H7 (cell line): ENCODE measurements around the gene CYP27A1. TPM values are rescaled to one million over a fixed set of nuclear protein-coding genes. Genes with fewer than 3 reads are reported as not detected.

Source experiments
- DNase-seq: peaks from one replicate; pipeline ENCODE4 v3.0.0; 2012
- H3K27me3 ChIP-seq: 2 replicates; pipeline ENCODE4 v1.6.0; 2011; ENCODE audit warnings: mild to moderate bottlenecking, low read length; ENCODE audit not compliant: control insufficient read depth, insufficient read depth
- H3K36me3 ChIP-seq: replicated peaks from 2 replicates; pipeline ENCODE4 v1.5.1; 2011; ENCODE audit warnings: low read length; ENCODE audit not compliant: control insufficient read depth, insufficient read depth
- H3K4me3 ChIP-seq: 2 replicates; pipeline ENCODE4 v1.5.1; 2011; ENCODE audit warnings: low read depth, mild to moderate bottlenecking, control low read depth, low read length, moderate library complexity; ENCODE audit not compliant: insufficient read depth
- total RNA-seq: library from RNA; depleted of rRNA; stranded (reverse); fragments of >200 nt; shearing (Covaris generic); gene quantifications from 2 replicates; pipeline ENCODE4 v1.2.3, GENCODE V29; 2014; rRNA removed

CYP27A1 gene
- total RNA-seq, 1 experiment from 2014 or later, result 14.3 TPM

DNA sequence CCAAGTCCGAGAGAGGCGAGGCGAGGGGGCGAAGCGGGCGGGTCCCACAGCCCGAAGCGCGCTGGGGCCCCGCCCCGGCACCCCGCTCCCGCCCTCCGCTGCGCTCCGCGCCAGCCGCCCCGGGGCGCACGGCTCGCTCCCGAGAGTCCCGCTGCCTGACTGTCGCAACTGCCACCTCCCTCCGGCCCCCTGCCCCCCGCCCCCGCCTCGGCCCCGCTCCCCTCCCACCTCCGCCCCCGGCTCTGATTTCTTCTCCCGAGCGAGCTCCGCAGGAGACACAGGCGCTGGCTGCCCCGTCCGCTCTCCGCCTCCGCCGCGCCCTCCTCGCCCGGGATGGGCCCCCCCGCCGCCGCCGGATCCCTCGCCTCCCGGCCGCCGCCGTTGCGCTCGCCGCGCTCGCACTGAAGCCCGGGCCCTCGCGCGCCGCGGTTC, 77.6 kb downstream of the CYP27A1 start, which contains the start of gene WNT6:
TSS of gene WNT6 (plus strand) at position 250 of the 432 bp plus-strand sequence. CDS start 233 bp downstream, outside the sequence.
- Histone ChIP-seq H3K27me3 (peaks cover 89% of the 10 kb centered on the region), H3K36me3 (no peaks in the 10 kb centered on the region), H3K4me3 (peak within 1 kb of the TSS; percentile 14)
- peak; percentile 86 for DNase-seq

DNA sequence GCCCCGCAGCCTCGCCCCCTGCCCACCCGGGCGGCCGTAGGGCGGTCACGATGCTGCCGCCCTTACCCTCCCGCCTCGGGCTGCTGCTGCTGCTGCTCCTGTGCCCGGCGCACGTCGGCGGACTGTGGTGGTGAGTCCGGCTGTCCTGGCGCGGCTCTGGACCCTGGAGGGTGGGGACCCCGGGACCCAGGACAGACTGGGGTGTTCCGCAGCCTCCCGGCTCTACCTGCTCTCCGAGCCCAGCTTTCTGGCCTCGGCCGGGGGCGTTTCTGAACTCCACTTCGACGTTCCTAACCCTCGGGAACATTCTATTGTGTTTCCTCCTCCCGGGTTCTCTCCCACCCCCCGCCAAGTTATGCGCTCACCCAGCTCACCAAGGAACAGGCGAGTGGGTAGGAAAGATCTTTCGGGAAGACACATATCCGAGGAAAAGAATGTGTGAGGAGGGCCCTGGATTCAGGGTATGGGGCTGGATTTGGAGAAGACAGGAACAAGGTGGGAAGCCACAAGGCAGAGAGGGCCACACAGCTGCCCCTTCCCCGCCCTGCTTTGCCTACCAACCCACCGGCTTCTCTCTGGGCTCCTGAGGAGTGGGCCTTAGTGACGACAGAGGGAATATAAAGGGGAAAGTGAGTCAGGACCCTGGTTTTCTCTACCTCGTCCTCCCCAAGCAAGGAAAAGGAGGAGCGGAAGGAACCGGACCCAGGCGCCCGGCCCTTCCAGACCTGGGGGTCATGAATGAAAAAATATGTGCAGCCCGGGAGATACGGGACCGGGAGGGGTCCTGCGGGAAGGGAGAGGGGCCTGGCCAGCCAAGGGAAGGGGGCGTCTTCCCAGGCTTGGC, 78.3 kb downstream of the CYP27A1 start:
- peaks cover 88% of the 10 kb centered on the region for H3K27me3 ChIP-seq
- no peaks in the 10 kb centered on the region for H3K36me3 ChIP-seq
- DNase-seq, result peak; percentile 61
- H3K4me3 ChIP-seq, result peak overlapping the region; percentile 14

DNA sequence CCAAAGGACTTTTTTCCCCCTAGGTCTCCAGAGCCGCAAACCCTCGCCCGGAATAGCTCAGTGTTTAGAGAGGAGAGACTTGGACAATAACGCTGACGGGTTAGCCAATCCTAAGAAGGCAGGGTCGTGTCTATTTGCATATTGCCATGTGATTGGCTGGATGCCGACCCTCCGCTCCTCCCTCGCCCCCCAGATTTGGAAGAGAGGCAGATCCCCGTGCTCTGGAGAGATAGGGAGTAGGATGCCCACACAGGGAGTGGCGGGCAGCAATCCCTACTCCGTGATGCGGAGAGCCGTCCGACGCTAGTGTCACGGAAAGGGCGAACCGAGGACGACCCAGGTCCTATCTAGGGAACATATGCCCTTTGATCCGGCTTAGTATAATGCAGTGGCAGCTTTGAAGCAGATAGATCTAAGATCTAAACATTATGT, 79.0 kb downstream of the CYP27A1 start:
- no peak overlapping the region for H3K4me3 ChIP-seq
- peaks cover 84% of the 10 kb centered on the region for H3K27me3 ChIP-seq
- no peaks in the 10 kb centered on the region for H3K36me3 ChIP-seq
- DNase-seq, result peak; percentile 97

DNA sequence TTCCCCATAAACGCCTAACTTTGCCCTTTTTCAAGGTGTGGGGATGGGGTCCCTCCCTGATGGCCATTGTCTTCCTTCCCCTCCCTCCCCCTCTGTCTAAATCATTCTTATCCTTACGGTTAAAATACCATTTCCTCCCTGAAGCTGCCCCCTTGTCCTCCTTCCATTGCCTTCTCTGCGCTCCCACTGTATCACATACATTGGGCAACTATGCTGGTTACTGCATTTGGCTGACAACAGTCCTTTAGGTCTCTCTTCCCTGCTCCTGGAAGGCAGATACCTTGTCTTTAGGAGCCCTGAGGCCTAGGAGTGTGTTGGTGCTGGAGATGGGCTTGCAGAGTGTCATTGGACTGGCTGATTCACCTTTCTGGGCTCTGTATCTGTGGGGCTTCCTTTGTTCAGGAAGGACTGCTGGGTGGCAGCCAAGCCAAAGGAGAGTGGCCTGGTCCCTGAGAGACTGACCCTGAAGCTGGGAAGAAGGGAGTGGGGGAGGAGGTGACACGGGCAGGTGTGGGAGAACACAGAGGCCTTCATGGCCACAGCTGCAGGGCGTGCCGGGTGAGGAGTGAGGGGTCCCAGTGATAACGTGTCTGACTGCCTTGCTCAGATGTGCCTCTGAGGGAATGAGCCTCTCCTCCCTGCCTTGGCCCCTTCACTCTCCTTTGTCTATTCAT, 79.8 kb downstream of the CYP27A1 start:
- Histone ChIP-seq H3K36me3 (no peaks in the 10 kb centered on the region), H3K4me3 (no peak overlapping the region), H3K27me3 (peaks cover 83% of the 10 kb centered on the region)
- peak; percentile 27 for DNase-seq

DNA sequence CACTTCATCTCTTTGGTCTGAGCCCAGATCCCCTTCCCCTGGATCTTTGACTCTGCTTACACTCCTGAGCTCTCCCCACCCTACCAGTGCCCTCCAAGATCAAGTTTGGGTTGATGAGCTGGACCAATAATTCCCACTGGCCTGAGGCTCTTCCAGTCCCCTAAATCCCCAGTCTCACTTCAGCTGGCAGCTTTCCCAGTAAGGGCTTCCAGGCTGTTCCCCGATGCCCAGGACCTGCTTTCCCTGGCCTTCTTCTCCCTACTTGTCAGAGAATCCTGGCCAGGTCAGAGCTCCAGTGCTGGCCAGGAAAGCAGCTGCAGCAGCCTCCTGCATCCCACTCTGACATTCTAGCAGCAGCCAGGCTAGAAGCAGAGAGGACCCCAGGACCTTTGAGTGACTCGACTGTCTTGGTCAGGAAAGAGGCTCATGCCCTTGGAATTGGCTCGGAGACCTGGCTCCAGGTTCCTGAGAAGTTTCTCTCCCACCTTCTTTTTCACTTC, 81.1 kb downstream of the CYP27A1 start:
- H3K36me3 ChIP-seq, result no peaks in the 10 kb centered on the region
- peaks cover 82% of the 10 kb centered on the region for H3K27me3 ChIP-seq
- DNase-seq, result peak; percentile 6
- H3K4me3 ChIP-seq, result no peak overlapping the region

Other genes with a start within 250 kb of the CYP27A1 start
- gene USP37, start 213.8 kb upstream of the CYP27A1 start, total RNA-seq, result 12.4 and 14.5 TPM in 2 replicates
- gene CNOT9, start 213.3 kb upstream of the CYP27A1 start, total RNA-seq, result 95.5 and 120 TPM in 2 replicates
- not detected in 2 replicates for gene PLCD4, start 174.2 kb upstream of the CYP27A1 start, total RNA-seq
- 14.6 and 14.8 TPM in 2 replicates for gene ZNF142, start 122.5 kb upstream of the CYP27A1 start, total RNA-seq
- 31.1 and 32.2 TPM in 2 replicates for gene BCS1L, start 122.5 kb upstream of the CYP27A1 start, total RNA-seq
- gene RNF25, start 110.1 kb upstream of the CYP27A1 start, total RNA-seq, result 40.6 and 55.5 TPM in 2 replicates
- 20.4 and 29.4 TPM in 2 replicates for gene STK36, start 110.1 kb upstream of the CYP27A1 start, total RNA-seq
- 82.1 and 87.6 TPM in 2 replicates for gene TTLL4, start 71.3 kb upstream of the CYP27A1 start, total RNA-seq
- gene PRKAG3, start 49.7 kb downstream of the CYP27A1 start, total RNA-seq, result not detected in 2 replicates
- not detected in 2 replicates for gene WNT6, start 77.7 kb downstream of the CYP27A1 start, total RNA-seq
- gene WNT10A, start 98.7 kb downstream of the CYP27A1 start, total RNA-seq, result 0.33 TPM in 1 of 2 replicates, not detected in the other
- 0.17 TPM in 1 of 2 replicates, not detected in the other for gene CDK5R2, start 177.5 kb downstream of the CYP27A1 start, total RNA-seq
- gene FEV, start 203.0 kb downstream of the CYP27A1 start, total RNA-seq, result not detected in 2 replicates
- gene CRYBA2, start 211.3 kb downstream of the CYP27A1 start, total RNA-seq, result not detected in 2 replicates